NCI-H345 treated with DMSO at 0.1 percent for 48 hours (cell line): Measurements from ENCODE around the gene NDUFS8.

Source experiments
- DNase-seq: peaks from one replicate; lab custom pipeline; 2025; ENCODE audit not compliant: unreplicated experiment; lab: John Stamatoyannopoulos, UW

Gene NDUFS8

DNA sequence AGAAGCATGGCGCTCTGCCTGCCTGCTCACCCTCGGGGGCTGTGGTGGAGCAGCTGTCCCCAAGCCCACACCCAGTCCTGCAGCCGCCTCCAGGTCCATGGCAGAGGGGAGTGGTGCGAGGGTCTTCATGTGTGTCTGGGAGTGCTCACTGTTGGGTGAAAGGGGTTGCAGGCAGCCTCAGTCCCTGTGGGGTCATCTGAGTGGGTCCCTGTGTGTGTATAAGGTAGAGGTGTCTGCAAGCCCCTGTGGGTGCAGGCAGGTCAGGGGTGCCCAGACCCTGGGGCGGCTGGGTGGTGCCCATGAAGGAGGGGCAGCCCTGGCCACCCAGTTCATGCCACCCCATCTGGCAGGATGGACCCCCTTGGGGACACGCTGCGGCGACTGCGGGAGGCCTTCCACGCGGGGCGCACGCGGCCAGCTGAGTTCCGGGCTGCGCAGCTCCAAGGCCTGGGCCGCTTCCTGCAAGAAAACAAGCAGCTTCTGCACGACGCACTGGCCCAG, 15.5 kb upstream of the NDUFS8 start:
- DNase-seq = no peak

DNA sequence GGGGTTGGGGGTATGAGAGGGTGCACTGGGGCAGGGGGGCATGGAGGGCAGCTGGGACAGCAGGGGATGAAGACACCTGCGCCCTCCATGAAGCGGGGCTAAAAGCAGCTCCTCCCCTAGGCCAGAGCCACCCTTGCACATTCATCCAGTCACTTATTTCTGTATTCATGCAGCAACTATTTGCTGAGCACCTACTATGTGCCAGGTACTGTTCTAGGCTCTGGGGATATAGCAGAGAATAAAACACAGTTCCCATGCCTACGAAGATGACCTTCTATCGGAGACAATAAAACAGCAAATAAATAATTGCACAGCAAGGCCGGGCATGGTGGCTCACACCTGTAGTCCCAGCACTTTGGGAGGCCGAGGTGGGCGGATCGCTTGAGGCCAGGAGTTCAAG, 15.0 kb upstream of the NDUFS8 start:
- no peak for DNase-seq

DNA sequence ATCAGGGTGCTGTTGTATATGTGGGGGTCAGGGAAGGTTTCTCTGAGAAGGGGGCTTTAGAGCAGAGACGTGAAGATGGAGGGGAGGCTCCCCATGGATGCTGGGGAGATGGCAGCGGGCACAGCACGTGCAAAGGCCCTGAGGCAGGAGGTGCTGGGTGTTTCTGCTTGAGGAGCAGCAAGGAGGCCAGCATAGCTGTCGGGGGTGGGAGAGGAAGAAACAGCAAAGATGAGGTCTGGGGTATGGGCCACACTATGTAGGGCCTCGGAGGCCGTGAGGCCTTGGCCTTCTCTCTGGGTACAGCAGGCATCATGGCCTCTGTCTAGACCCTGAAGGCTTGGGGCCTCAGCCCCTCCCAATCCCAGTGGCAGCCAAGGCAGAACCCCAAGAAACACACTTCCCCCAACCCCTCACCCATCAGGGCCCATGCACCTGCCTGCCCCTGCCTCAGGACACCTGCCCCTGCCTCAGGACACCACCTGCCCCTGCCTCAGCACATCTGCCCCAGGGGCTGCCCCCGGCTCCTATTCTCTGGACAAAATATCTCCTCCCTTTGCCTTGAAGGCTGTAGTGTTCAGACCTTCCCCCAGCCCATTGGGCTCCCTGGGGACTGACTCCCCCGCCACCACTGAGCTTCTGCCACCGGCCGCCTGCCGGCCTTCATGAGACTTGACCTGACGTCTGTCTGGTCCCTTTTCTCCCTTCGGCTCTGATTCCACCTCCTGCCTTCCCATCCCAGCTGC, 14.1 kb upstream of the NDUFS8 start:
- DNase-seq = no peak

DNA sequence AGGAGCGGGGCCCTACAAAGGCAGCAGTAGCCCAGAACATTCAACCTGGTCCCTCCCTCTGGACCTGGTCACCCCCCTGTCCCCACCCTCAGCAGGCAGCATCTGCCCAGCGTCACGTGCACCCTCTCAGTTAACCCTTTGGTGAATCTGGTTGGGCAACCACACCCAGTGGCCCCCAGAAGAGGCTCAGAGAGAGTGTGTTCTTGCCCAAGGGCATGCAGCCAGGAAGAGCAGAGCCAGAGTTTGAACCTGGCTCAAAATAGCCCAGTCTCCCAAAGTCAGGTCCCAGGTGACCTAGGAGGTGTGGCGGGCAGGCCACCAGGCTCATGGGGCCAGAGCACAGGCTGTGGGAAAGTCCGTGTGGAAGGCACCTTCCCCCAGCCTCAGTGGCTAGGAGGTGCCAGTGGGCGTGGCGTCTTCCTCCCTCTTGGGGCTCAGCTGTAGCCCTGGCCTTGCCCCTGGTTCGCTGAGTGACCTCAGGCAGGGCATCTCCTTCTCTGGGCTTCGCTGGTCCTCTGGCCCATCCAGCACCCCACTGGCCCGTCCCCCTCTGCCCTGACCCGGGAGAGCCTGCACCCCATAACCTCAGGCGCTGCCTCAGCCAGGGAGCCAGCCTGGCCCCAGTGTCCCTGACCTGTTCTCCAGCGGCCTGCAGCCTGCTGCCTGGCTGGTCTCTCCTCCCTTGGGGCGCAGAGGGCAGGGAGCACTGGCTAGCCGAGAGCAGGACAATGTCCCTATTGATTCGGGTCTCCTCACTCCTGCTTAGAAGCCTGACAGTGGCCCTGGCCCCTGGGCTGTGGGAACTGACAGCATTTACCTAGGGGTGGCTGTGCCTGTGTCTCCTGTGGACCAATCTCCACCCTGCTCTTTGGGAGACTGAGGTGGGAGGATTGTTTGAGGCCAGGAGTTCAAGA, 13.3 kb upstream of the NDUFS8 start:
- DNase-seq = no peak

DNA sequence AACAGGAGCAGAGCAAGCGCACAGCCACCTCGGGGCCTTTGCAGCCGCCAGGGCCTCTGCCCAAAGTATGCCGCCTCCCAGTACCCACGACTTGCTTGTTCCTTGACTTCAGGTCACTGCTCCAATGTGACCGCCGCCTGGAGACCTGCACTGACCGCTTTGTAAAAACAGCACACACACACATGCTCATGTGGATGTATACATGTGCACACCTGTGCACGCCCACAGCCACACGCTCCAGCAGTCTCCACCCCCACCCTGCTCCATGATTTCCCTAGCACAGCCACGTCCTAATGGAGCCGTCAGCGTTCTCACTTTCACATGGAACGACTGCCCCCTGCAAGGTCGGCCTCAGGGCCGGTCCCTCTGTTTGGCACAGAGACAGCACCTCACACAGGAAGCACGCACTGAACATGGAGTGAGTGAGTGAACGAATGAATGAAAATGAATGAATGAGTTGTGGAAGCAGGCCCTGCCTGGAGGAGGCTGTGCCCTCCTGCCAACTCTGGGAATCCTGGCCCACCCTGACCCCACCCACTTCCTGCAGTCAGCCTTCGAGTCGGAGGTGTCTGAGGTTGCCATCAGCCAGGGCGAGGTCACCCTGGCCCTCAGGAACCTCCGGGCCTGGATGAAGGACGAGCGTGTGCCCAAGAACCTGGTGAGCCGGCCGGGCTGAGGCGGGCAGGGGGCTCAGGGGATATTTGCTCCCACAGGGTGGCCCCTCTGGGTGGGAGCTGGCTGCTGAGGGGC, 12.3 kb upstream of the NDUFS8 start:
- DNase-seq = no peak

DNA sequence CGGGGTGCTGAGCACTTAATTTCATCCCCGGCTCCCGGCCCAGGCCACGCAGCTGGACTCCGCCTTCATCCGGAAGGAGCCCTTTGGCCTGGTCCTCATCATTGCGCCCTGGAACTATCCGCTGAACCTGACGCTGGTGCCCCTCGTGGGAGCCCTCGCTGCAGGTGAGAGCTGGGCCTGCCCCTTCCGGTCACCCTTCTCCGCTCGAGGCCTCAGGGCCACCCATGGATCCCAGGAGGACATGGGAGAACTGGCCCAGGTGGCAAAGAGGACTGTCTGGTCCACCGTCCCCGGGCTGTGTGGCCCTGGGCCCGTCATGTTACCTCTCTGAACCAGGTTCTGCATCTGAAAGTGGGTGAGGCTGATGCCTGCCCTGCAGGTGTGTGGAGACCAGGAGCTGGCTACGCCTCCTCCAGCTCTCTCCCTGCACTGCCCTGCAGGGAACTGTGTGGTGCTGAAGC, 11.7 kb upstream of the NDUFS8 start:
- no peak for DNase-seq

DNA sequence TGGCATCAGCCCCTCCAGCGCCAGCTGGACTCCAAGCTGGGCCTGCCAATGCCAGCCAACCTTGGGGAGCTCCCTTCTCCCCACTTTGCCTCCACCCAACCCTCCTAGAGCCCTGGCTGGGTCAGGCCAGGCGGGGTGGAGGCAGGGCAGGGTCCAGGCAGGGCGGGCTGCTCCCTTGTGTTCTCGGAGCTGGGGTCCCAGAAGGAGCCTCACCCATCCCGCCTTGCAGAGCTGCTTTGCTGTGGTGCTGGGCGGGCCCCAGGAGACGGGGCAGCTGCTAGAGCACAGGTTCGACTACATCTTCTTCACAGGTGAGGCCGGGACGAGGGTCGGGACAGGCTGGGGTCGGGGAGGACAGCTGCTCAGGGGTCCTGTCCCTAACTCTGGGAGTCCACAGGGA, 11.0 kb upstream of the NDUFS8 start:
- no peak for DNase-seq

DNA sequence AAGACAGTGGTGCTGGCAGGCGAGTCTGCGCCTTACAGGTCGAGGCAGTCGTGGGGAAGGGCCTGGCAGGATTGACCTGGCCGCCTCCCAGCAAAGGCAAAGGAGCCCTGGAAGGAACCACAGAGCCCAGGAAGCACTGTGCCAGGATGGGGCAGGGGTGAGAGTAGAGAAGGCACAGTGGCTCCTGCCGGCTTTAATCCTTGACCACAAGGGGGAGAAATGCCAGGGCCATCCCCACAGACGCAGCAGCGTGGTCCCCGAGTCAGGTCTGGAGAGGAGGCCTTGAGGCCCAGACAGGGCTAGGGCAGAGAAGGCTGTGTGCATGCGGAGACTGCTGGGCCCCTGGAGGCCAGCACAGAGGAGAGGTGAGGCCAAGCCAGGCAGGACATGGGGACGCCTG, 9.9 kb upstream of the NDUFS8 start:
- no peak for DNase-seq

DNA sequence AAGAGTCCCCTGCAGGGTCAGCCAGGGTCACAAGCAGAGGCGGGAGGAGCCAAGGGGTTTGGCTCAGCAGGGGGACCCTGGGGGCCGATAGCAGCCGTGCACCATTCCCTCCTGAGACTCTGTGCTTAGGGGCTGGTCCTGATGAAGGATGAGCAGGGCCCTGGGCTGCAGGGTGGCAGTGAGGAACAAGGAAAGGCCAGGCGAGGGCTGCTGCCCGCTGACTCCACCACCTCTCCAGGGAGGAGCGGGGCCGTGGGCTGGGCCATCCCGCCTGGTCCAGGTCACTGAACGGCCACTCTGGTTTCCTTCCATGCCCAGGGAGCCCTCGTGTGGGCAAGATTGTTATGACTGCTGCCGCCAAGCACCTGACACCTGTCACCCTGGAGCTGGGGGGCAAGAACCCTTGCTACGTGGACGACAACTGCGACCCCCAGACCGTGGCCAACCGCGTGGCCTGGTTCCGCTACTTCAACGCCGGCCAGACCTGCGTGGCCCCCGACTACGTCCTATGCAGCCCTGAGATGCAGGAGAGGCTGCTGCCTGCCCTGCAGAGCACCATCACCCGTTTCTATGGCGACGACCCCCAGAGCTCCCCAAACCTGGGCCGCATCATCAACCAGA, 9.2 kb upstream of the NDUFS8 start:
- DNase-seq = no peak

DNA sequence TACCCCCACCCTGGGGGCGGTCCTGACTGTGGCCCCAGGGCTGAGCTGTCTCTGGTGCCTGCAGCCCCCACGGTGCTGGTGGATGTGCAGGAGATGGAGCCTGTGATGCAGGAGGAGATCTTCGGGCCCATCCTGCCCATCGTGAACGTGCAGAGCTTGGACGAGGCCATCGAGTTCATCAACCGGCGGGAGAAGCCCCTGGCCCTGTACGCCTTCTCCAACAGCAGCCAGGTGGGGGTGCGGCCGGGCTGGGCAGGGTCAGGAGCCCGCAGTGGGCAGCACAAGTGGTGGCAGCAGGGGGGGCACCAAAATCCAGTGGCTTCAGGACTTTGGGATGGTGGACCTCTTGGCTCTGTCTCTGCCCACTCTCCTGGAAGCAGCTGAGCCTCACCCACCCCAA, 8.0 kb upstream of the NDUFS8 start:
- no peak for DNase-seq

DNA sequence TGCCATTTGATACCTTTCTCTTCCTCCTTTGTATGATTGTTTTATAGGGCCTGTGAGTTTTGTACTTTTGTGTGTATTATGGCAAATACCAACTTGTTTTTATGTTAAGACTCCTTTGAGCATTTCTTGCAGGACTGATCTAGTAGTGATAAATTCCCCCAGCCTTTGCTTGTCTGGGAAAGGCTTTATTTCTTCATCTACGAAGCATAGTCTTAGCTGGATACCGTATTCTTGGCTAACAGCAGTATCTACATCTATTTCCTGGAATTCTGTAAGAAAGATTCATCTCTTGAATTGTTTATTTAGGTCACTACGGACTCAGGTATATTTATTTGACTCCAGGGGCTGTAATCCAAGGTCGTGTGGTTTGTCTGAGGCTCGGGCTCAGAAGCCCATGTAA, 6.0 kb upstream of the NDUFS8 start:
- no peak for DNase-seq

DNA sequence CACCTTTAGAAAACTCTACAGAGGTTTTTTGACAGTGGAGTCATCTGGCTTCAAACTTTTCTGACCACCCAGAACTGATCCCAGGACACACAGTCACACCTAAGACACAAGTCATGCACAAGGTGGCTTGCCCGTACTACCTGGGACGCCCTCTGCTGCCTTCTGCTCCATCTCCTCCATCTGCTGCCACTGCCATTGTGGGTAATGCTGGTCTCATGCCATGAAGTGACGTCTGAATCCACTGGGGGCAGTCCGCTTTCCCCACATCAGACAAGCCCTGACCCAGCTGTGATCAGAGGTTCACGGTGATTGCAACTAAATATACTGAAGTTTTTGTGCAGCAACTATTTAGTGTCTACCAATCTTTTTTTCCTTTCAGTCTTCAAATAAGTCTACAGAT, 5.4 kb upstream of the NDUFS8 start:
- DNase-seq = no peak

DNA sequence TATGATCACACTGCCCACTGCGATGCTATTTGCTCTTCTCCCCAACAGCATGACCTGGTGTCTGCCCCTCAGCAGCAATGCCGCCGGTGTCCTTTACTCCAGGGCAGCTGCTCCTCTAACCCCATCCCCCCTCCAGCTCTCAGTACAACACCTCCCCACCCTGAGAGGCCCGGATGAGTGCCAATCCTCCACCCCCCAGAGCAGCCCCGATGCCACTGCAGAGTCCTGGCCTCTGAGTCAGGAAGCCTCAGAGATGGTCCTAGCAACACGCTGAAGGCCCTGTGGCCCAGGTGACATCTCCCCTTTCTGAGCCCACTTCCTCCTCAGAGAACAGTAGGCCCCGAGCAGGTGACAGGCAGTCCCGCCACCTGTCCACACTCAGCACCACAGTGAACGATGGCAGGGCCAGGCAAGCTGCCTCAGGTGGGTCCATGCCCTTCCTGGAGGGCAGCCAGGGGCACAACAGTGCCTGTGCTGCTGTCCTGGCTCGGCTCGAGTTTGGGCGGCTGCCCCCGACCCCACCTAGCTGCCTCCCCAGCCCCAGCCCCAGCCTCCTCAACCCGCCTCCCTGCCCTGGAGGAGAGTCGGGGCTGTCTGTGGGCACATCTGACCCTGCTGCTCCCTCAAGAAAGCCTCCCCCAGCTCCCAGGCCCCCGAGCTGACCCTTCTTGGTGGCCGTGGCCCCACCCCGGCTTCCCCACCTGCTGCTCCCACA, 3.9 kb upstream of the NDUFS8 start:
- DNase-seq = no peak

DNA sequence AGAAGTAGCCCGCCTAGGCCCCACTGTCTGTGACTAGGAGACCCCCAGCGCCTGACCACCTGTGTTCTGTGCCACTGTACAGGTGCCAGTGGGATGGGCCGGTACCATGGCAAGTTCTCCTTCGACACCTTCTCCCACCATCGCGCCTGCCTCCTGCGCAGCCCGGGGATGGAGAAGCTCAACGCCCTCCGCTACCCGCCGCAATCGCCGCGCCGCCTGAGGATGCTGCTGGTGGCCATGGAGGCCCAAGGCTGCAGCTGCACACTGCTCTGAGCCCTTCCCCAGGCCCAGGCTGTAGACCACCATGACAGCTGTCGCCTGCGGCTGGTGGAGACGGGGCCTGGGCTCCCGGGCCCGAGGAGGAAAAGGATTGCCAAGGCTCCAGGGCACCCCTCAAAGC, 2.8 kb upstream of the NDUFS8 start:
- DNase-seq = no peak

DNA sequence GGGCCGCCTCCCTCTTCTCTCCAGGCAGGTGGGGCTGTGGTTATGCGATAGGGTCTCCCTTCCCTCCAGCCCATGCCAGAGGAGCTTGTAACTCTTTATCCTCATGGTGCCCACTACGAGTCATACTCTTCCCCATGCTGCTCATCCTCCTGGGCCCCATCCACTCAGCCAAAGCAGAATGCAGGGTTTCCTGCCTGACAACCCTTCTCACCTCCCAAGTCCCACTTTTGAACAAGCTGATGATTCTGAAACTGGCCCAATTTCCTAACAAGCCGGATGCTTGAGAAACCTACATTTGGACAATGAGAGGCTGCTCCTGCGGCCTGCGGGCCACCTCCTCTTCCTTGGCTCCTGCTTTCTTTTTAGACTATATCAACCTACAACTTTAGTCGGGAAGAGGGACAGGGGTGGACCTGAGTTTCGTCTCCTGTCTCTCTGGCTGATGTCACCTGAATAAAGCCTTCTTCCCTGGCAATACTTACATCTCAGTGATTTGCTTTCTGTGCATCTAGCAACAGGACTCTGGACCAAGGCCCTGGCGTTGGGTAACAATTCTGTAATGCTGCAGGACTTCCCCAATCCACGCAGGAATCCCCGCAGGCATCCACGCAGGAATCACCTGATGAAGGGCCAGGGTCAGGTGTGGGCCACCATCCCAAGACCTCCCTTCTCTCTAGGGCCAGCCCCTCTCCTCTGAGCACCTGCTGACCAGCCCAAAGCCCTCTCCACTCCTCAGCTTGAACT, 1.5 kb upstream of the NDUFS8 start:
- no peak for DNase-seq

DNA sequence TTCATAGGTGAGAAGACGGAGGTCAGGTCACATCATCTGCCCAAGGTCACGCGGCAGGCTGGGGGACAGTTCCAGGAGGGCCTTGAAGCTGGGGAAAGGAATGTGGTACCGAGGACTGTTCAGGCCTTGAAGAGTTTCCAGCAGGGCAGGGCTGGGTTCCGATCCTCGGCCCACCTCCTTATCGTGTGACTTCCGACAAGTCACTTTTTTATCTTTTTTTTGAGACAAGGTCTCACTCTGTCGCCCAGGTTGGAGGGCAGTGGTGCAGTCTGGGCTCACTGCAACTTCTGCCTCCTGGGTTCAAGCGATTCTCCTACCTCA, 623 bp downstream of the NDUFS8 start:
- DNase-seq = no peak

DNA sequence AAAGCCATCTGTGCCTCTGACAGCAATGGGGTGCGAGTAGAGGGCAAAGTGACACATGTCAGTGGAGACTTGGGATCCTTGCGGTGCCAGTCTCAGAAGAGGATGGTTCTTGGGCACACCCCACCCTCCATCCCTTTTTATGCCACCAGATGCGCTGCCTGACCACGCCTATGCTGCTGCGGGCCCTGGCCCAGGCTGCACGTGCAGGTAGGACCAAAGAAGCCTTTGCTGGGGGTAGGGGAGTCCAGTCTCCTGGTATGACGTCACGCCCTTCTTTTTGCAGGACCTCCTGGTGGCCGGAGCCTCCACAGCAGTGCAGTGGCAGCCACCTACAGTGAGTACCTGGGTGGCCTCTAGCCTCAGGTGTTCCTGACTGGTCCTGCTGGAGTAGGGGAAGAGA, 1.5 kb downstream of the NDUFS8 start:
- DNase-seq = no peak

DNA sequence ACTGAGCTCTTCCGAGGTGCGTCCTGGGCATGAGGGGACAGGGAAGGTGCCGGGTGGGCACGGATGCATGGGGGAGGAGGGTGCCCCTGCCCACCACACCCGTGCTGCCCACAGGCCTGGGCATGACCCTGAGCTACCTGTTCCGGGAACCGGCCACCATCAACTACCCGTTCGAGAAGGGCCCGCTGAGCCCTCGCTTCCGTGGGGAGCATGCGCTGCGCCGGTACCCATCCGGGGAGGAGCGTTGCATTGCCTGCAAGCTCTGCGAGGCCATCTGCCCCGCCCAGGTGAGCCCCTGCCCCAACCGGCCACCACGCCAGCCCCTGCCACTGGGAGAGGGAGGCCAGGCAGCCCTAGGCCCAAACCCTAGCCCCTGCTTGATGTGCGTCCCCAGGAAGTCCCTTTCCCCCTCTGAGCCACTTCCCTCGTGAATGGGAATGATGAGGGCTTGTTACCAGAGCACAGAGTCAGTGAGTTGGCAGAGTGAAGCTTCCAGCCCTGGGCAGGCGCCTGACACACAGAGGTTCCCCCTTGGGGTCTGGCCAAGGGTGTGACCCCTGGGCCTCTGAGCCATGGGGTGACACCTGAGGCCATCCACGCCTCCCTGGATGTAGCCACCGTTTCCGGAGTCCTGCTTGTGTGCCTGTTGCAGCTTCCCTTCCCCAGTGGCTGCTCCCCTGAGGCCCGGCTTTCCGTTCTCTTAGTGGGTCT, 2.7 kb downstream of the NDUFS8 start:
- no peak for DNase-seq

DNA sequence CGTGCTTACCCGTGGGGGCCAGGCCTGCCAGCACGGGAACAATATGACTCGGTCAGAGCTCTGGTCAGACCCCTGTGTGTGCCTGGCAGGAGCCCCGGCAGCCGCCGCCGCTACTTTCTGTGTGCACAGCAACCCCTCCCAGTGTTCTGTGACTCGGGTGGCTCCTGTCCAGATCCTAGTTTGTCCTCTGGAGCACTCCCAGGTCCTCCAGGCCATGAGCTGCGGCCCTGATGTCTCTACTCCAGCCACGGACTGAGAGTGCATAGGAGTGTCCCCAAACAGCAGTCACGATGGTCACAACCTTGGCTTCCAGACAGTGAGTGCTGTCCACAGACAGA, 3.2 kb downstream of the NDUFS8 start:
- DNase-seq = no peak
